Cardiac fibroblast (primary cell): ENCODE measurements around the gene RDH12.

ENCODE experiments used
- DNase-seq, 2 donors: peaks; one replicate each; pipeline versions ENCODE4 v3.0.0 to v3.0.0-alpha.2; 2010; ENCODE audit warnings: low read depth in 2 of 2
- H3K4me3 ChIP-seq, 2 donors: replicated peaks in 1 of 2; 1 replicate in 1 of 2; 2 replicates in 1 of 2; pipeline ENCODE4 v1.5.1; 2011; ENCODE audit warnings: low read depth in 2 of 2, low read length in 2 of 2, mild to moderate bottlenecking in 2 of 2, moderate library complexity in 1 of 2
- TF ChIP-seq, protein P1 (sequence below): IDR thresholded peaks from one replicate; pipeline ENCODE4 v1.5.1; 2011; ENCODE audit warnings: low read depth, mild to moderate bottlenecking, low read length, inconsistent platforms

The RDH12 gene

GRCh38 chr14:67782090-67782489 is 80.4 kb downstream of the RDH12 start:
- no peak overlapping the region for H3K4me3 ChIP-seq
- TF ChIP-seq, protein P1, sequence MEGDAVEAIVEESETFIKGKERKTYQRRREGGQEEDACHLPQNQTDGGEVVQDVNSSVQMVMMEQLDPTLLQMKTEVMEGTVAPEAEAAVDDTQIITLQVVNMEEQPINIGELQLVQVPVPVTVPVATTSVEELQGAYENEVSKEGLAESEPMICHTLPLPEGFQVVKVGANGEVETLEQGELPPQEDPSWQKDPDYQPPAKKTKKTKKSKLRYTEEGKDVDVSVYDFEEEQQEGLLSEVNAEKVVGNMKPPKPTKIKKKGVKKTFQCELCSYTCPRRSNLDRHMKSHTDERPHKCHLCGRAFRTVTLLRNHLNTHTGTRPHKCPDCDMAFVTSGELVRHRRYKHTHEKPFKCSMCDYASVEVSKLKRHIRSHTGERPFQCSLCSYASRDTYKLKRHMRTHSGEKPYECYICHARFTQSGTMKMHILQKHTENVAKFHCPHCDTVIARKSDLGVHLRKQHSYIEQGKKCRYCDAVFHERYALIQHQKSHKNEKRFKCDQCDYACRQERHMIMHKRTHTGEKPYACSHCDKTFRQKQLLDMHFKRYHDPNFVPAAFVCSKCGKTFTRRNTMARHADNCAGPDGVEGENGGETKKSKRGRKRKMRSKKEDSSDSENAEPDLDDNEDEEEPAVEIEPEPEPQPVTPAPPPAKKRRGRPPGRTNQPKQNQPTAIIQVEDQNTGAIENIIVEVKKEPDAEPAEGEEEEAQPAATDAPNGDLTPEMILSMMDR: no peak
- DNase-seq: no peak
